ENCODE data around the gene FAM135A. TPM values are rescaled to one million over a fixed set of nuclear protein-coding genes. Genes with fewer than 3 reads are reported as not detected.

FAM135A gene
- total RNA-seq, 2 experiments from 2014 or later = 8.2 to 9.4 TPM

DNA sequence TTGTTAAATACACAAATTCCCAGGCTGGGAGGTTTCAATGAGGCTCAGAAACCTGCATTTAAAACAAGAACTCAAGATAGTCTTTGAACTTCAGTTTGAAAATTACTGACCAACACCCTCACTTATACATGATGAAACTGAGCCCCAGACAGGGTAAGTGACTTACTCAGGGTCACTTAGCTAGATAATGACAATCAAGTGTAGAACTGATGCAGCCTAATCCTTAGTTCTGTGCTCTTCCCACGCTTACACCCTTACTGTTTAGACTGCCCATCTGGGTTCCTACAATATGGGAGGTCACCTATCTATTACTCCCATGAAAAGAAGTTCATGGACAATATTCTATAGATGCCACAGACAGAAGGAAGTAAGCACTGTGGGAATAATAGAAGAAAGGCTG is 24.5 kb upstream of the FAM135A start:
- H3K4me1 Mint-ChIP-seq (ENCODE audit: low read depth) = no peaks in the 10 kb centered on the region
- H3K36me3 Mint-ChIP-seq (ENCODE audit: low read depth) = no peaks in the 10 kb centered on the region
- DNase-seq = no peak
- H3K27ac Mint-ChIP-seq = no peak overlapping the region
- intact Hi-C loops (cut with micrococcal nuclease) = no loop called here
- CTCF ChIA-PET = interaction anchor here (0.7 to 2.9 kb wide), 6 partner anchors 14 to 495 kb away, joined by 3 to 15 read pairs (median 4); partner anchors contain the start of gene FAM135A
- POLR2A ChIA-PET = no interaction called here
- no peak for ATAC-seq
- peaks cover 5% of the 10 kb centered on the region for H3K27me3 Mint-ChIP-seq
- no peaks in the 10 kb centered on the region for H3K9me3 Mint-ChIP-seq
- H3K4me3 Mint-ChIP-seq = no peak overlapping the region
- no peak for TF ChIP-seq CTCF (IDR thresholded peaks at IDR 0.05)

DNA sequence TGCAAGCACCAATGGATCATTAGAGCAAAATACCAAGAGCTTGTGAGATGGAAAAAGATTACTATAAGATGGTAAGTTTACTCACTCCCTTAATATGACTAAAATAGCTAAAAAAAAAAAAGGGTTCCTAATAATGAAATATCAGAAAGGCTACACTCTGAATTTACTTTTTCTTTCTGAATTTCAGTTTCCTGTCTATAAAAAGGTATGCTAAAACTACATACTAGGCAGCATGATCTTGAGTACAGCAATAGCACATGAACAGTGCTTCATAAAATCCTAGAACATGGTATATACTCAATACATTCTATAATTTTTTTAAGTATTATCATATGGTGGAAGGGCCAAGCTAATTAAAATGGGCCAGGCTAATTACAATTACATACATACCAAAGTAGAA is 24.0 kb upstream of the FAM135A start:
- Mint-ChIP-seq H3K27ac (no peak overlapping the region), H3K9me3 (no peaks in the 10 kb centered on the region), H3K27me3 (peaks cover 5% of the 10 kb centered on the region), H3K36me3 (ENCODE audit: low read depth) (no peaks in the 10 kb centered on the region), H3K4me1 (ENCODE audit: low read depth) (no peaks in the 10 kb centered on the region), H3K4me3 (no peak overlapping the region)
- intact Hi-C loops (cut with micrococcal nuclease) = no loop called here
- CTCF ChIA-PET = interaction anchor here (1.0 to 2.9 kb wide), 6 partner anchors 15 to 168 kb away, joined by 4 to 15 read pairs (median 6); partner anchors contain the start of gene FAM135A
- POLR2A ChIA-PET = no interaction called here
- ATAC-seq (no peak), DNase-seq (no peak)
- TF ChIP-seq CTCF (IDR thresholded peaks at IDR 0.05) = no peak

GRCh38 chr6:70390067-70390466 is 23.2 kb upstream of the FAM135A start:
- no peak for TF ChIP-seq CTCF (IDR thresholded peaks at IDR 0.05)
- intact Hi-C loops (cut with micrococcal nuclease) = no loop called here
- no peak overlapping the region for H3K27ac Mint-ChIP-seq
- H3K4me3 Mint-ChIP-seq = no peak overlapping the region
- POLR2A ChIA-PET = no interaction called here
- no peaks in the 10 kb centered on the region for H3K4me1 Mint-ChIP-seq (ENCODE audit: low read depth)
- no peak for DNase-seq
- ATAC-seq = no peak
- H3K36me3 Mint-ChIP-seq (ENCODE audit: low read depth) = no peaks in the 10 kb centered on the region
- CTCF ChIA-PET = interaction anchor here (2.4 to 2.9 kb wide), 3 partner anchors 18 to 80 kb away, joined by 6 to 15 read pairs (median 13); no protein-coding TSS in a partner anchor
- H3K27me3 Mint-ChIP-seq = peaks cover 8% of the 10 kb centered on the region
- H3K9me3 Mint-ChIP-seq = no peaks in the 10 kb centered on the region

- Mint-ChIP-seq H3K4me1 (ENCODE audit: low read depth) (no peaks in the 10 kb centered on the region), H3K36me3 (ENCODE audit: low read depth) (no peaks in the 10 kb centered on the region), H3K4me3 (no peak overlapping the region), H3K9me3 (no peaks in the 10 kb centered on the region), H3K27ac (no peak overlapping the region), H3K27me3 (peaks cover 8% of the 10 kb centered on the region)
- ChIA-PET CTCF (interaction anchor here (2.4 kb wide), 1 partner anchor 20 kb away, joined by 6 read pairs; no protein-coding TSS in a partner anchor), POLR2A (no interaction called here)
- TF ChIP-seq CTCF (IDR thresholded peaks at IDR 0.05) = no peak
- ATAC-seq (no peak), DNase-seq (no peak)
- intact Hi-C loops (cut with micrococcal nuclease) = no loop called here
Measured at GRCh38 chr6:70391492-70391891, 21.8 kb upstream of the FAM135A start.

DNA sequence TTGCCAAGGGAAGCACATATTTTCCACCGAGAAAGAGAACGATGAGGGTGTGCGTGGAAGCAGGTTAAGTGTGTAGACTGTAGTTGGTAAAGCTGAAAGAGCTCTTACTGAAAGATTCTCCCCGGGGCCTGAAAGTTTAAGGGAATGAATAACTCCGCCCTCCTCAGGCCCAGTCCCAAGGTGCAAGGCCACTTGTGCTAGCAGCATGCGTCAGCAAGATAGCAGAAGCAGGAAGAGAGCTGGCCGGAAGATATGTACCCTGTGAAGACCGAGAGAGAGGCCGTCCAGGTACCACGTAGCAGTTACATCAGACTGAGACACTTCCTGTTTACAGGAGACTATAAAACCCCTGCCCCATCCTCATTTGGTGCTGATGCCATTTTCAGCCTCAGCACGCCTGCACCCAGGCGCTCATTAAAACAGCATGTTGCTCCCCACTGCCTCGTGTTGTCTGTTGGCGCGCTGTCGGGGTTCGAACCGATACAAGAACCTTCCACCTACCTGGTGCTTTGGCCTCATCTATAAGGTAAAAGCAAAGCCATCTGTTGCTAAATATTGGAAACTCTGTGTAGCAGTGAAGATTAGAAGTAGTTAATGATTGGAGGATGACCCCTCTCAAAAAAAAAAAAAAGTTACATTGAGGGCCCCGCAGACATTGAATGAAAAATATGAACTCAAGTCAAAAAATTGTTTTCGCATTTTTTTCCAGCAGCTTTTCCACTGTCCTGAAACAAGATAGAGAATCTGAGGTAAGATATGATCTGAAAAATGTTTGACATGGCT is 18.6 kb upstream of the FAM135A start:
- intact Hi-C loops (cut with micrococcal nuclease) = no loop called here
- Mint-ChIP-seq H3K4me1 (ENCODE audit: low read depth) (no peaks in the 10 kb centered on the region), H3K9me3 (no peaks in the 10 kb centered on the region), H3K27ac (no peak overlapping the region), H3K27me3 (peaks cover 17% of the 10 kb centered on the region), H3K4me3 (no peak overlapping the region), H3K36me3 (ENCODE audit: low read depth) (no peaks in the 10 kb centered on the region)
- ChIA-PET POLR2A (interaction anchor here (0.6 kb wide), 1 partner anchor 11 kb away, joined by 4 read pairs; no protein-coding TSS in a partner anchor), CTCF (interaction anchor here (1.5 kb wide), 1 partner anchor 174 kb away, joined by 4 read pairs; no protein-coding TSS in a partner anchor)
- DNase-seq (no peak), ATAC-seq (no peak)
- no peak for TF ChIP-seq CTCF (IDR thresholded peaks at IDR 0.05)
